D721Med (cell line): Measurements from ENCODE around the gene PAFAH1B1.

Experiments used
- DNase-seq: peaks from one replicate; pipeline ENCODE4 v3.0.0; 2011; ENCODE audit warnings: low spot score; ENCODE audit not compliant: insufficient read length
- FAIRE-seq: peaks from 2 replicates; lab custom pipeline; 2011; peaks lifted over from hg19 to GRCh38; lab: Jason Lieb, UNC
- CTCF ChIP-seq: IDR thresholded peaks from 2 replicates; pipeline ENCODE4 v1.5.1; 2012; ENCODE audit warnings: mild to moderate bottlenecking, control low read depth; ENCODE audit not compliant: insufficient read depth; ENCODE audit errors: missing control alignments

The PAFAH1B1 gene

GRCh38 chr17:2631211-2631610, 37.8 kb downstream of the PAFAH1B1 start:
- no peak for TF ChIP-seq CTCF
- DNase-seq (no peak), FAIRE-seq (no peak)

DNA sequence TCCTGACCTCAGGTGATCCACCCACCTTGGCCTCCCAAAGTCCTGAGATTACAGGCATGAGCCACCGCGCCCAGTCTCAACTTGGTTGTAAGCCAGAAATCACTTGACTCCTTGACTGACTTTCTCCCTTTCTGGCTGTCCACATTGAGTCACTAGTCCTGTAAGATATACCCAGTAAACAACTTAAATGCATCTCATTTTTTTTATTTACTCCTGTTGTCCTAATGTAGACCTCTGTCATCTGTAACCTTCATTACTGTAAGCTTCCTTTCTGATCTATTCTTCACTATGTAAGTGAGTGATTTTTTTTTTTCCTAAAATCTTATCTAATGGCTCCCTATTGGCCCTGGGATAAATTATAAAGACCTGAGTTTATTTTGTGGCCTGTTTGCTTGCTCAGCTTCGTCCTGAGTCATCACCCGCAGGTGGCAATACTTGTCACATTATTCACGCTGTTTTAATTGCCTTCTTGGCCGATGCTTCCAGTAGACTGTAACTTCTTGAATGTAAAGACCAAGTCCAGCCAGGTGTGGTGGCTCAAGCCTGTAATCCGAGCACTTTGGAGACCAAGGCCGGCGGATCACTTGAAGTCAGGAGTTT, 41.0 kb downstream of the PAFAH1B1 start:
- no peak for TF ChIP-seq CTCF
- FAIRE-seq = no peak
- no peak for DNase-seq

- DNase-seq (no peak), FAIRE-seq (no peak)
- TF ChIP-seq CTCF = no peak
These were observed 41.8 kb downstream of the PAFAH1B1 start for GRCh38 chr17:2635241-2635640.

DNA sequence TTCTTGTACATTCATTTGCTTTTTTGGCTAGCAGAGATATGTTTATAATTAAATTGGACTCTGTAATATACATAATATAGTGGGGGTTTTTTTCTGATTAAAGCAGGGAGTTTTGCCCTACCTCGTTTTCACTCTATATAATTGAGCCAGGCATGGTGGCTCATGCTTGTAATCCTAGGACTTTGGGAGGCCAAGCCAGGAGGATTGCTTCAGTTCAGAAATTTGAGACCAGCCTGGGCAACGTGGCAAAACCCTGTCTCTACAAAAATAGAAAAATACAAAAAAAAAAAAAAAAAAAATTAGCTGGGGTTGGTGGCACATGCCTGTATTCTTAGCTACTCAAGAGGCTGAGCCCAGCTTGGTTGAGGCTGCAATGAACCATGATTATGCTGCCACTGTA, 42.2 kb downstream of the PAFAH1B1 start:
- no peak for FAIRE-seq
- TF ChIP-seq CTCF = no peak
- no peak for DNase-seq

DNA sequence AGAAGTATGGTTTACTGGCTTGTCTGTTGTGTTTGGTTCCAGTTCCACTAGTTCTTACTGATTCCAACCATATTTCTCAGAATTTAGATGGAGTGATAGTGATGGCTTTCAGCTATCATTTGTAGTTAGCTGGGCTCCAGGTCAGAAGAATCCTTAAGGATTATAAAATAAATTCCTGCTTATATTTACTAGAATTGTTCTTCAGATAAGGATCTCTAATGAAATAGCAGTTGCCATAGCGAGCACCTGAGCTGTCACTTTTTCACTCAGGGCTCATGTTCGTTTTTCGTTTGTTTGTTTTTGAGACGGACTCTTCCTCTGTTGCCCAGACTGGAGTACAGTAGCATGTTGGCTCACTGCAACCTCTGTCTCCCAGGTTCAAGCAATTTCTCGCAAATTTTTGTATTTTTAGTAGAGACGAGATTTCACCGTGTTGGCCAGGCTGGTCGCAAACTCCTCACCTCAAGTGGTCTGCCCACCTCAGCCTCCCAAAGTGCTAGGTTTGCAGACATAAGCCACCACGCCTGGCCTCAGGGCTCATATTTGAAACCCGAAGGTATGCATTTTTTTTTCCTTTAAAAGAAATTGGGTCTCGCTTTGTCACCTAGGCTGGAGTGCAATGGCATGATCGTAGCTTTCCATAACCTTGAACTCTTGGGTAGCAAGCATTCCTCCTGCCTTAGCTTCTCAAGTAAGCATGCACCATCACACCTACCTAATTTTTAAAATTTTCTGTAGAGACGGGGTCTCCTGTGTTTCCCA, 42.9 kb downstream of the PAFAH1B1 start:
- no peak for TF ChIP-seq CTCF
- FAIRE-seq = no peak

DNA sequence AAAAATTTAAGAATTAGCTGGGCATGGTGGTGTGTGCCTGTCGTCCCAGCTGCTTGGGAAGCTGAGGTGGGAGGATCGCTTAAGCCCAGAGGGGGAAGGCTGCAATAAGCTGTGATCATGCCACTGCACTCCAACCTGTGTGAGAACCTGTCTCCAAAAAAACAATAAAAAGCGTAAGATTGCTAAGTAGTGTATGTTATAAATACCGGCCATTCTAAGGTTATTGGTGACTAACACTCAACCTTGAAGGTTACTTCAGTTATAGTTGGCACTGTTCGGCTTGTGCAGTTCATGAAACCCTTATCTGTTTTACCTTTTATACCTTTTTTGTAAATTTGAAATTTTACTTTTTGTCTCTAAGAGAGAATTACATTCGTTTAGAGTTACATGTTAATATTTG, 44.0 kb downstream of the PAFAH1B1 start:
- DNase-seq (no peak), FAIRE-seq (no peak)
- no peak for TF ChIP-seq CTCF

More for the DNA sequence above, 42.9 kb downstream of the PAFAH1B1 start:
- DNase-seq = no peak

- DNase-seq (no peak), FAIRE-seq (no peak)
- TF ChIP-seq CTCF = no peak
These were observed 51.5 kb downstream of the PAFAH1B1 start for GRCh38 chr17:2644971-2645370.
